AG10803 (cell line): ENCODE data around the gene TVP23A.

Source experiments
- DNase-seq: peaks from one replicate; pipeline ENCODE4 v3.0.0; 2010; ENCODE audit warnings: low read depth
- H3K4me3 ChIP-seq: 2 replicates; pipeline ENCODE4 v1.5.1; 2011; ENCODE audit warnings: mild to moderate bottlenecking, low read length, control low read depth
- CTCF ChIP-seq: conservative IDR thresholded peaks from 2 replicates; pipeline ENCODE4 v1.5.1; 2011; ENCODE audit warnings: mild to moderate bottlenecking, low read length, control low read depth, inconsistent platforms

TVP23A gene

GRCh38 chr16:10849736-10850477, 31.3 kb upstream of the TVP23A start:
- TF ChIP-seq CTCF, result no peak
- H3K4me3 ChIP-seq, result no peak overlapping the region
- DNase-seq, result no peak

GRCh38 chr16:10847176-10847575, 28.6 kb upstream of the TVP23A start:
- H3K4me3 ChIP-seq, result no peak overlapping the region
- DNase-seq, result no peak
- no peak for TF ChIP-seq CTCF

- no peak for DNase-seq
- no peak for TF ChIP-seq CTCF
- H3K4me3 ChIP-seq, result no peak overlapping the region
Measured at GRCh38 chr16:10846213-10846998, 27.8 kb upstream of the TVP23A start.

GRCh38 chr16:10840703-10841102, 22.1 kb upstream of the TVP23A start:
- TF ChIP-seq CTCF, result no peak
- DNase-seq, result no peak
- no peak overlapping the region for H3K4me3 ChIP-seq

GRCh38 chr16:10839279-10839666, 20.7 kb upstream of the TVP23A start:
- H3K4me3 ChIP-seq, result no peak overlapping the region
- no peak for TF ChIP-seq CTCF

GRCh38 chr16:10838621-10839278, 20.2 kb upstream of the TVP23A start:
- no peak for DNase-seq
- TF ChIP-seq CTCF, result no peak
- H3K4me3 ChIP-seq, result no peak overlapping the region

More at GRCh38 chr16:10839279-10839666, 20.7 kb upstream of the TVP23A start:
- no peak for DNase-seq
